GM23248 (cell line): ENCODE results near the gene CNTN6. TPM values are rescaled to one million over a fixed set of nuclear protein-coding genes. Genes with fewer than 3 reads are reported as not detected.

Experiments
- DNase-seq: peaks from one replicate; pipeline ENCODE4 v3.0.0-alpha.2; 2015
- H2AFZ ChIP-seq: fragments of 200-600 bp; sonication (generic); 2 replicates; pipeline ENCODE4 v1.6.1; 2016; ENCODE audit warnings: antibody characterized with exemption
- H3F3A ChIP-seq: fragments of 200-600 bp; sonication (generic); 2 replicates; pipeline ENCODE4 v1.6.1; 2016; ENCODE audit warnings: mild to moderate bottlenecking, antibody characterized with exemption, mixed run types; ENCODE audit not compliant: insufficient read depth
- H3K27ac ChIP-seq: fragments of 200-600 bp; sonication (generic); 2 replicates; pipeline ENCODE4 v1.5.1; 2016; ENCODE audit warnings: mild to moderate bottlenecking
- H3K27me3 ChIP-seq: fragments of 200-600 bp; sonication (generic); replicated peaks from 2 replicates; pipeline ENCODE4 v1.6.1; 2016; ENCODE audit warnings: mild to moderate bottlenecking; ENCODE audit not compliant: insufficient read depth
- H3K36me3 ChIP-seq: fragments of 200-600 bp; sonication (generic); 2 replicates; pipeline ENCODE4 v1.6.1; 2016; ENCODE audit warnings: low read depth, mild to moderate bottlenecking
- H3K4me1 ChIP-seq: fragments of 200-600 bp; sonication (generic); 2 replicates; pipeline ENCODE4 v1.6.1; 2016; ENCODE audit warnings: mild to moderate bottlenecking; ENCODE audit not compliant: insufficient read depth
- H3K4me2 ChIP-seq: fragments of 200-600 bp; sonication (generic); one replicate; pipeline ENCODE4 v1.6.1; 2016; ENCODE audit warnings: mild to moderate bottlenecking; ENCODE audit not compliant: unreplicated experiment
- H3K4me3 ChIP-seq: fragments of 200-600 bp; sonication (generic); 2 replicates; pipeline ENCODE4 v1.5.1; 2016; ENCODE audit warnings: mild to moderate bottlenecking
- H3K79me2 ChIP-seq: fragments of 200-600 bp; sonication (generic); 2 replicates; pipeline ENCODE4 v1.6.1; 2016; ENCODE audit warnings: mild to moderate bottlenecking; ENCODE audit not compliant: insufficient read depth
- H3K9ac ChIP-seq: fragments of 200-600 bp; sonication (generic); 2 replicates; pipeline ENCODE4 v1.6.1; 2016; ENCODE audit warnings: mild to moderate bottlenecking
- H3K9me2 ChIP-seq: fragments of 200-600 bp; sonication (generic); 2 replicates; pipeline ENCODE4 v1.6.1; 2016; ENCODE audit warnings: mixed run types, mild to moderate bottlenecking, moderate library complexity; ENCODE audit not compliant: insufficient read depth
- H3K9me3 ChIP-seq: fragments of 200-600 bp; sonication (generic); one replicate; pipeline ENCODE4 v1.6.1; 2017; ENCODE audit warnings: low read depth
- H4K20me1 ChIP-seq: fragments of 200-600 bp; sonication (generic); 2 replicates; pipeline ENCODE4 v1.6.0; 2016; ENCODE audit not compliant: insufficient read depth
- EZH2 ChIP-seq: fragments of 200-600 bp; sonication (generic); IDR thresholded peaks from 2 replicates; pipeline ENCODE4 v1.6.1; 2018; ENCODE audit warnings: antibody characterized with exemption, mild to moderate bottlenecking; ENCODE audit not compliant: insufficient read depth, poor library complexity, severe bottlenecking
- EZH2phosphoT487 ChIP-seq: fragments of 200-600 bp; sonication (generic); IDR thresholded peaks from 2 replicates; pipeline ENCODE4 v1.6.1; 2018; ENCODE audit warnings: antibody characterized with exemption, moderate library complexity, mild to moderate bottlenecking, low read depth; ENCODE audit not compliant: insufficient read depth
- WGBS, 2 experiments: methylation state at CpG; one replicate each; pipeline ENCODE4 v1.1.6; 2015 to 2017; ENCODE audit warnings: low lambda C conversion rate in 2 of 2, low coverage in 1 of 2; ENCODE audit errors: missing lambda C conversion rate in 2 of 2; 5-methylcytosine and 5-hydroxymethylcytosine counted together
- in situ Hi-C: fragments of 300-500 bp; cut with MboI; formaldehyde crosslinking; loops from 2 replicates; pipeline ENCODE4 v1.15.0; 2020
- polyA plus RNA-seq: library from polyadenylated mRNA; unstranded; fragments of >200 nt; fragmentation: Nextera tagmentation; extraction: Ambion mirVana; gene quantifications from 2 replicates; pipeline ENCODE4 v1.2.1, GENCODE V29; 2016
- total RNA-seq: library from RNA; depleted of rRNA; stranded (reverse); fragments of >200 nt; shearing (Covaris generic); gene quantifications from 2 replicates; pipeline ENCODE4 v1.2.3, GENCODE V29; 2014

CNTN6 gene
- total and polyA plus RNA-seq, 2 experiments from 2014 or later = not detected

GRCh38 chr3:1214933-1215332, 122.1 kb downstream of the CNTN6 start:
- H3K27me3 ChIP-seq = no peaks in the 10 kb centered on the region
- H3K4me2 ChIP-seq = peak overlapping the region; percentile 31
- H3K36me3 ChIP-seq = no peaks in the 10 kb centered on the region
- 24 to 29% methylated on average over 3 of the region's 3 CpGs for WGBS, 2 experiments
- no peaks in the 10 kb centered on the region for H4K20me1 ChIP-seq
- in situ Hi-C loops = no loop called here
- H3F3A ChIP-seq = peaks cover 15% of the 10 kb centered on the region; the same call in 1 of the 2 replicates
- no peaks in the 10 kb centered on the region for H3K79me2 ChIP-seq
- peak overlapping the region; percentile 20; the same call in 1 of the 2 replicates for H3K4me3 ChIP-seq
- H3K4me1 ChIP-seq = peaks cover 29% of the 10 kb centered on the region
- no peaks in the 10 kb centered on the region for H3K9me2 ChIP-seq
- TF ChIP-seq EZH2 = no peak
- no peak for TF ChIP-seq EZH2phosphoT487
- no peak overlapping the region for H3K9ac ChIP-seq
- no peak overlapping the region; the same call in 1 of the 2 replicates for H2AFZ ChIP-seq
- H3K27ac ChIP-seq = no peak overlapping the region
- DNase-seq = peak; percentile 56
- H3K9me3 ChIP-seq = no peaks in the 10 kb centered on the region

GRCh38 chr3:1216856-1217255, 124.0 kb downstream of the CNTN6 start:
- H3K9me3 ChIP-seq = no peaks in the 10 kb centered on the region
- H3K4me2 ChIP-seq = no peak overlapping the region
- H3K9ac ChIP-seq = no peak overlapping the region
- peaks cover 29% of the 10 kb centered on the region for H3K4me1 ChIP-seq
- DNase-seq = no peak
- H3K9me2 ChIP-seq = no peaks in the 10 kb centered on the region
- no peaks in the 10 kb centered on the region for H4K20me1 ChIP-seq
- H3K4me3 ChIP-seq = no peak overlapping the region
- 2 to 9% methylated on average over 1 of the region's 1 CpG for WGBS, 2 experiments
- H2AFZ ChIP-seq = no peak overlapping the region
- H3K27ac ChIP-seq = no peak overlapping the region
- H3K36me3 ChIP-seq = no peaks in the 10 kb centered on the region
- TF ChIP-seq EZH2phosphoT487 (no peak), EZH2 (no peak)
- in situ Hi-C loops = no loop called here
- no peaks in the 10 kb centered on the region for H3K27me3 ChIP-seq
- peaks cover 15% of the 10 kb centered on the region; the same call in 1 of the 2 replicates for H3F3A ChIP-seq
- H3K79me2 ChIP-seq = no peaks in the 10 kb centered on the region

GRCh38 chr3:1227111-1227510, 134.3 kb downstream of the CNTN6 start:
- DNase-seq = no peak
- no peak overlapping the region for H3K27ac ChIP-seq
- no peaks in the 10 kb centered on the region for H4K20me1 ChIP-seq
- H3K36me3 ChIP-seq = no peaks in the 10 kb centered on the region
- H3K4me2 ChIP-seq = no peak overlapping the region
- H2AFZ ChIP-seq = no peak overlapping the region
- no peaks in the 10 kb centered on the region for H3K4me1 ChIP-seq
- H3K9me2 ChIP-seq = no peaks in the 10 kb centered on the region
- in situ Hi-C loops = no loop called here
- H3F3A ChIP-seq = no peaks in the 10 kb centered on the region
- H3K79me2 ChIP-seq = no peaks in the 10 kb centered on the region
- WGBS, 2 experiments = 97 to 98% methylated on average over 3 of the region's 3 CpGs
- H3K9me3 ChIP-seq = no peaks in the 10 kb centered on the region
- no peaks in the 10 kb centered on the region for H3K27me3 ChIP-seq
- H3K4me3 ChIP-seq = no peak overlapping the region
- no peak for TF ChIP-seq EZH2
- no peak for TF ChIP-seq EZH2phosphoT487
- H3K9ac ChIP-seq = no peak overlapping the region

GRCh38 chr3:1228289-1228688, 135.5 kb downstream of the CNTN6 start:
- WGBS, 2 experiments = 47% methylated on average over 4 of the region's 4 CpGs
- H3K27ac ChIP-seq = no peak overlapping the region

DNA sequence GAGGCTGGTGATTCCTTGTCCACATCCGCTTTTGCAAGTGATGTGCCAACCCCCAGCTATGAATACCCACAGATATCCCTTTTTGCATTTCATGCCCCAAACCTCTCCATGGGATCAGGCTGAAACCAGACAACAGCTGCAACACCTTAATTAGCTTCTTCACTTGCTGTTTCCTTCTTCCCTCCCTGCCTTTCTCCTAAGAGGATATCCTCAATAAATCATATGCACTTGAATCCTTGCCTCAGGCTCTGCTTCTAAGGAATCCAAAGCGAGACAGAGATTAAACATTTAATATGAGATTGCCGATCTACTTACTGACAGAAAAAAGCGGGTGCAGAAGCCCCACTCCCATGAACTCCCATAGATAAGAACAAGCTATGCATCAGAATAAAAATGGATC, 138.1 kb downstream of the CNTN6 start:
- H3K36me3 ChIP-seq = no peaks in the 10 kb centered on the region
- WGBS, 2 experiments = 83 to 92% methylated on average over 4 of the region's 4 CpGs

More at GRCh38 chr3:1228289-1228688, 135.5 kb downstream of the CNTN6 start:
- no peaks in the 10 kb centered on the region for H3K27me3 ChIP-seq
- no peak overlapping the region for H3K4me2 ChIP-seq
- H3K9me3 ChIP-seq = no peaks in the 10 kb centered on the region
- H2AFZ ChIP-seq = no peak overlapping the region
- no peak for TF ChIP-seq EZH2phosphoT487
- TF ChIP-seq EZH2 = no peak
- no peak for DNase-seq
- in situ Hi-C loops = no loop called here
- H3K9me2 ChIP-seq = no peaks in the 10 kb centered on the region
- no peak overlapping the region for H3K9ac ChIP-seq
- no peaks in the 10 kb centered on the region for H3K36me3 ChIP-seq
- no peaks in the 10 kb centered on the region for H3F3A ChIP-seq
- H3K4me3 ChIP-seq = no peak overlapping the region
- no peaks in the 10 kb centered on the region for H4K20me1 ChIP-seq
- H3K4me1 ChIP-seq = no peaks in the 10 kb centered on the region
- H3K79me2 ChIP-seq = no peaks in the 10 kb centered on the region

More for the DNA sequence above, 138.1 kb downstream of the CNTN6 start:
- TF ChIP-seq EZH2 (no peak), EZH2phosphoT487 (no peak)
- Histone ChIP-seq H3K9me2 (no peaks in the 10 kb centered on the region), H3K79me2 (no peaks in the 10 kb centered on the region), H3K4me1 (no peaks in the 10 kb centered on the region), H3K27me3 (no peaks in the 10 kb centered on the region), H3K4me2 (no peak overlapping the region), H4K20me1 (no peaks in the 10 kb centered on the region), H3K9ac (no peak overlapping the region), H3K9me3 (no peaks in the 10 kb centered on the region), H2AFZ (no peak overlapping the region), H3K27ac (no peak overlapping the region), H3F3A (no peaks in the 10 kb centered on the region), H3K4me3 (no peak overlapping the region)
- in situ Hi-C loops = no loop called here
- no peak for DNase-seq
